Gastroesophageal sphincter (tissue), 4 donors: ENCODE data around the gene ZBTB32. TPM values are rescaled to one million over a fixed set of nuclear protein-coding genes. Genes with fewer than 3 reads are reported as not detected.
"Not testable (repeated sequence)": the region's sequence is repeated elsewhere in the genome, so short reads cannot be mapped to it uniquely, and the experiment has no call there.

ENCODE experiments used
- ATAC-seq: fragments of 150-250 bp; one replicate; pipeline ENCODE4 v1.9.1; 2016; ENCODE audit warnings: mild to moderate bottlenecking, moderate library complexity
- H3K27ac ChIP-seq, 4 donors: fragments of 200-600 bp; sonication (generic) in 3 of 4; 1 replicate in 3 of 4; 2 replicates in 1 of 4; pipeline ENCODE4 v1.5.1; 2016 to 2019
- H3K27me3 ChIP-seq: fragments of 200-600 bp; sonication (generic); one replicate; pipeline ENCODE4 v1.5.1; 2019
- H3K36me3 ChIP-seq, 2 donors: fragments of 200-600 bp; sonication (generic); one replicate each; pipeline ENCODE4 v1.5.1; 2019; ENCODE audit warnings: control low read depth in 1 of 2
- H3K4me1 ChIP-seq, 3 donors: fragments of 200-600 bp; sonication (generic); 1 replicate in 2 of 3; 2 replicates in 1 of 3; pipeline ENCODE4 v1.5.1; 2016 to 2019; ENCODE audit warnings: control low read depth in 2 of 3
- H3K4me3 ChIP-seq, 2 donors: fragments of 200-600 bp; sonication (generic); one replicate each; pipeline ENCODE4 v1.5.1; 2019; ENCODE audit warnings: mild to moderate bottlenecking in 1 of 2, moderate library complexity in 1 of 2
- H3K9me3 ChIP-seq, 3 donors: fragments of 200-600 bp; sonication (generic); one replicate each; pipeline ENCODE4 v1.5.1; 2017 to 2019; ENCODE audit warnings: control low read depth in 2 of 3
- CTCF ChIP-seq, 4 experiments: fragments of 200-600 bp in 2 of 4; fragments of 450-650 bp in 2 of 4; sonication (generic) in 1 of 4; IDR thresholded peaks; one replicate each; pipeline ENCODE4 v1.5.1; 2017 to 2019; ENCODE audit warnings: antibody characterized with exemption in 4 of 4, mild to moderate bottlenecking in 2 of 4, moderate library complexity in 2 of 4
- EP300 ChIP-seq: sonication (generic); formaldehyde crosslinking; IDR thresholded peaks from one replicate; pipeline ENCODE4 v1.6.1; 2017; ENCODE audit warnings: antibody characterized with exemption, mild to moderate bottlenecking
- POLR2A ChIP-seq, 2 donors: fragments of 450-650 bp; IDR thresholded peaks; one replicate each; pipeline ENCODE4 v1.6.1; 2017; ENCODE audit warnings: antibody characterized with exemption in 2 of 2, mild to moderate bottlenecking in 2 of 2, moderate library complexity in 1 of 2
- POLR2AphosphoS5 ChIP-seq: sonication (generic); formaldehyde crosslinking; IDR thresholded peaks from one replicate; pipeline ENCODE4 v1.6.1; 2017; ENCODE audit warnings: antibody characterized with exemption
- WGBS, 2 donors: methylation state at CpG; one replicate each; pipeline ENCODE4 v1.1.5; 2018; ENCODE audit warnings: low coverage in 1 of 2; 5-methylcytosine and 5-hydroxymethylcytosine counted together
- total RNA-seq, 4 donors: library from RNA; depleted of rRNA; stranded (reverse); fragments of >200 nt; gene quantifications; one replicate each; pipeline ENCODE4 v1.1.0, GENCODE V29; 2016

The ZBTB32 gene
- total RNA-seq, 4 donors from 2014 or later: 0.31 TPM; not detected in 2

GRCh38 chr19:35720648-35721047 lies 16.3 kb downstream of the ZBTB32 start:
- Histone ChIP-seq H3K9me3 (no peaks in the 10 kb centered on the region), H3K4me3 (no peak overlapping the region), H3K27me3 (no peaks in the 10 kb centered on the region), H3K36me3 (peaks cover 0 to 62% of the 10 kb centered on the region in 2 donors), H3K4me1 (peaks cover 0 to 54% (median 14%) of the 10 kb centered on the region in 3 donors), H3K27ac (no peak overlapping the region)
- TF ChIP-seq EP300: no peak
- TF ChIP-seq CTCF (IDR thresholded peaks at IDR 0.05): no peak
- no peak for TF ChIP-seq POLR2A (IDR thresholded peaks at IDR 0.05)
- TF ChIP-seq POLR2AphosphoS5: no peak
- WGBS, 2 donors: 85% methylated on average over 5 of the region's 17 CpGs; no CpG with 5 or more reads in 1 of the 2 donors
- ATAC-seq: no peak

GRCh38 chr19:35721374-35721773 lies 17.0 kb downstream of the ZBTB32 start:
- Histone ChIP-seq H3K27ac (no peak overlapping the region), H3K27me3 (no peaks in the 10 kb centered on the region), H3K36me3 (peaks cover 0 to 69% of the 10 kb centered on the region in 2 donors), H3K4me3 (no peak overlapping the region), H3K4me1 (peaks cover 0 to 47% (median 8%) of the 10 kb centered on the region in 3 donors), H3K9me3 (no peaks in the 10 kb centered on the region)
- no peak for ATAC-seq
- no peak for TF ChIP-seq EP300
- no peak for TF ChIP-seq CTCF (IDR thresholded peaks at IDR 0.05)
- no peak for TF ChIP-seq POLR2A (IDR thresholded peaks at IDR 0.05)
- no peak for TF ChIP-seq POLR2AphosphoS5
- 87% methylated on average over 8 of the region's 16 CpGs; no CpG with 5 or more reads in 1 of the 2 donors for WGBS, 2 donors

GRCh38 chr19:35722461-35722860 lies 18.1 kb downstream of the ZBTB32 start:
- H3K9me3 ChIP-seq: no peaks in the 10 kb centered on the region
- no peak for ATAC-seq
- peaks cover 0 to 80% of the 10 kb centered on the region in 2 donors for H3K36me3 ChIP-seq
- no peak overlapping the region for H3K27ac ChIP-seq
- WGBS, 2 donors: no CpG with 5 or more reads among the region's 14 CpGs
- no peak for TF ChIP-seq EP300
- TF ChIP-seq CTCF (IDR thresholded peaks at IDR 0.05): no peak
- no peak for TF ChIP-seq POLR2A (IDR thresholded peaks at IDR 0.05)
- TF ChIP-seq POLR2AphosphoS5: no peak
- peaks cover 0 to 44% (median 8%) of the 10 kb centered on the region in 3 donors for H3K4me1 ChIP-seq
- no peaks in the 10 kb centered on the region for H3K27me3 ChIP-seq
- H3K4me3 ChIP-seq: no peak overlapping the region

- H3K4me3 ChIP-seq: no peak overlapping the region
- H3K4me1 ChIP-seq: peaks cover 0 to 44% (median 8%) of the 10 kb centered on the region in 3 donors
- H3K36me3 ChIP-seq: peaks cover 0 to 84% of the 10 kb centered on the region in 2 donors
- H3K27ac ChIP-seq: no peak overlapping the region
- ATAC-seq: no peak
- WGBS, 2 donors: 100% methylated on average over 1 of the region's 16 CpGs; no CpG with 5 or more reads in 1 of the 2 donors
- TF ChIP-seq POLR2AphosphoS5 (no peak), CTCF (IDR thresholded peaks at IDR 0.05) (no peak), EP300 (no peak), POLR2A (IDR thresholded peaks at IDR 0.05) (no peak)
- H3K27me3 ChIP-seq: no peaks in the 10 kb centered on the region
- no peaks in the 10 kb centered on the region for H3K9me3 ChIP-seq
These were observed 18.5 kb downstream of the ZBTB32 start for GRCh38 chr19:35722897-35723296.

GRCh38 chr19:35723671-35724070 lies 19.3 kb downstream of the ZBTB32 start:
- H3K36me3 ChIP-seq: peaks cover 0 to 92% of the 10 kb centered on the region in 2 donors
- no peak for TF ChIP-seq CTCF (IDR thresholded peaks at IDR 0.05)
- TF ChIP-seq POLR2AphosphoS5: no peak
- TF ChIP-seq EP300: no peak
- TF ChIP-seq POLR2A (IDR thresholded peaks at IDR 0.05): no peak
- H3K9me3 ChIP-seq: no peaks in the 10 kb centered on the region
- no peak for ATAC-seq
- no peak overlapping the region for H3K27ac ChIP-seq
- 88 to 100% methylated on average over 3 to 5 of the region's 24 CpGs for WGBS, 2 donors
- peaks cover 0 to 41% (median 8%) of the 10 kb centered on the region in 3 donors for H3K4me1 ChIP-seq
- no peaks in the 10 kb centered on the region for H3K27me3 ChIP-seq
- H3K4me3 ChIP-seq: no peak overlapping the region

- ATAC-seq, H3K27ac ChIP-seq, H3K9me3 ChIP-seq, H3K27me3 ChIP-seq, H3K4me3 ChIP-seq: not testable (repeated sequence)
- peaks cover 0 to 37% (median 3%) of the 10 kb centered on the region in 3 donors for H3K4me1 ChIP-seq
- H3K36me3 ChIP-seq: peaks cover 0 to 97% of the 10 kb centered on the region in 2 donors
- 89 to 90% methylated on average over 7 of the region's 7 CpGs for WGBS, 2 donors
These were observed 19.8 kb downstream of the ZBTB32 start for GRCh38 chr19:35724132-35724531.
